GM19372 (cell line): ENCODE data around the gene RBM11.
A peak's percentile ranks its signal among the peaks of the same experiment; 100 is the strongest.
"Not testable (repeated sequence)": the region's sequence is repeated elsewhere in the genome, so short reads cannot be mapped to it uniquely, and the experiment has no call there.

Source experiments
- ATAC-seq: cut with Tn5 transposase; IDR thresholded peaks from one replicate; pipeline ENCODE4 v1.9.1; 2021; ENCODE audit warnings: mild to moderate bottlenecking, low read depth, moderate library complexity; ENCODE audit not compliant: unreplicated experiment

RBM11 gene

DNA sequence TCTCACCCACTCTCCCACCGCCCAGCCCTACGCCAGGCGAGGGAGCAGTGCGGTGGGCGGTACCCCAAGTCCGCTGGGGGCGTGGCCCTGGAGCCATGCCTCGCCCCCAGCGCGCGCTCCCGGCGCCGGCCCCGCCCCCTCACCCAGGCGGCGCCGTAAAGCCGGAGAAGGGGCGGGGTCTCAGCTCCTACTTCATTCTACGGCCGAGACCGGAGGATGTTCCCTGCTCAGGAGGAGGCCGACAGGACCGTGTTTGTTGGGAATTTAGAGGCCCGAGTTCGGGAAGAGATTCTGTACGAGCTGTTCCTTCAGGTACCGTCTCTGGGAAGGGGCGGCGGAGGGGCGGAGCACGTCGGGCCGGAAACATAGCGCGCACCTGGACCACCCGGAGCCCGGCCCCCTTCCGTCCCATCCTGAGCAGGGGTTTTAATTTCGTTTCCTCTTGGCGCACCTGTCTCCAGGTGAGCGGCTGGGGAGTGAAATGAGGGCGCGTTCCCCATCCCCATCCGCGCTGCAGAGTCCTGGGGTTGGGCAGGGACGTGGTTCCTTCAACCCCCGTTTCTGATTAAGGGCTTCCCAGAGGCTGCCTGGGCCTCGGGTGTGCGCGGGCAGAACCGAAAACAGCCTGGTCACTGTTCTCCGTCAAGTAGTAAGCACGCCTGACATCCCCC, at the start of gene RBM11:
Gene RBM11, plus strand, starts transcription at position 187 of the 671 bp plus-strand sequence. Its CDS starts 30 bp downstream, at position 217.
- peak; percentile 99 for ATAC-seq

DNA sequence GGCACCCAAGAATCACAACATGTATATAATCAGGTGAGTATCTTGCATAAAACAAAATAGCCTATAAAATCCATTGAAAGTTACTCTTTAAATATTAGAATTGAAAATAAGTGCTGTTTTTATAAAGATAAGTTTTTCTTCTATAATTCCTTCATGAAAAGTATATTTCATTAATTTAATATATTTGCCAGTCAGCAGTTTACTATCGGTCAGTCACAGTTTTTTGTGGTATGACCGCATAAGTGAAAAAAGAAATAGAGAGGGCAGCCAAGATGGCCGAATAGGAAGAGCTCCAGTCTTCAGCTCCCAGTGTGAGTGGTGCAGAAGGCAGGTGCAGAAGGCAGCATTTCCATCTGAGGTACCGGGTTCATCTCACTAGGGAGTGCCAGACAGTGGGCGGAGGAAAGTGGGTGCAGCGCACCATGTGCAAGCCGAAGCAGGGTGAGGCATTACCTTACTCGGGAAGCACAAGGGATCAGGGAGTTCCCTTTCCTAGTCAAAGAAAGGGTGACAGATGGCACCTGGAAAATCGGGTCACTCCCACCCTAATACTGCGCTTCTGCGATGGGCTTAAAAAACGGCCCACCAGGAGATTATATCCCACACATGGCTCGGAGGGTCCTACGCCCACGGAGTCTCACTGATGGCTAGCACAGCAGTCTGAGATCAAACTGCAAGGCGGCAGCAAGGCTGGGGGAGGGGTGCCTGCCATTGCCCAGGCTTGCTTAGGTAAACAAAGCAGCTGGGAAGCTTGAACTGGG, 49.3 kb upstream of the RBM11 start:
- not testable (repeated sequence) for ATAC-seq

DNA sequence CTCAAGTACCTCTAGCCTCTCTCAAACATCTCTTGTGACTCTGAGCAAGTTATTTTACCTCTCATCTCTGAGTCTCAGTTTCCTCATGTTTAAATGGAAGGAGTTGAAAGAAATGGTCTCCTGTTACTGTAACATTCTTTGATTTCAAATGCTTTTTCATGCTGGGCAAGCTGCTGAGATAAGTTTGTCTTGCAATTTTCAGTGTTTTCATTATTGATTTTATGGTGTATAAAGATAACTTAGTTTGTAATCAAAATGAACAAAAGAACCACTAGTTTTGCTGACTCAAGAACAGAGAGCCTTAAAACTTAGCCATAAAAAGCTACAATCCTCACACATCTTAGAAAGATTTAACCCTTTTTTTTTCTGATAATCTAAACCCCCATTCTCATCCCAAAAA, 9.7 kb upstream of the RBM11 start:
- ATAC-seq, result no peak

GRCh38 chr21:14210738-14211137, 5.2 kb upstream of the RBM11 start, which contains the start of gene LIPI:
LIPI (minus strand) TSS chr21:14210955; CDS start chr21:14210845, 110 bp downstream.
- ATAC-seq, result no peak

DNA sequence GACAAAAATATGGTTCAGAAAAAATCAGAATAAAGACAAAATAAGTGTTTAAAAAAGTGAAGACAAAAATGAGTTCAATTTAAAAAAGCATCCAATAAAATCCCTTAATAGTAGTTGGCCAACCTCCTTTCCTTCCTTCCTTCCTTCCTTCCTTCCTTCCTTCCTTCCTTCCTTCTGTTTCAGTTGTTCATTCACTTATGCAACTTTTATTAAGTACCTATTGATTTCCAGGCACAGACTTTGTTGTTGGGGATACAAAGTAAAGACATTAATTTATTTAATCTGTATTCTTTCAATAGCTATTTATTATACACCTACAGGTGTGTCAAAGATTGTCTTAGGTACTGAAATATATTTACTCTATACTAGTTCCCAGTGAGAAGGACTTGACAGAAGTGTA, 2.8 kb upstream of the RBM11 start:
- ATAC-seq, result no peak

DNA sequence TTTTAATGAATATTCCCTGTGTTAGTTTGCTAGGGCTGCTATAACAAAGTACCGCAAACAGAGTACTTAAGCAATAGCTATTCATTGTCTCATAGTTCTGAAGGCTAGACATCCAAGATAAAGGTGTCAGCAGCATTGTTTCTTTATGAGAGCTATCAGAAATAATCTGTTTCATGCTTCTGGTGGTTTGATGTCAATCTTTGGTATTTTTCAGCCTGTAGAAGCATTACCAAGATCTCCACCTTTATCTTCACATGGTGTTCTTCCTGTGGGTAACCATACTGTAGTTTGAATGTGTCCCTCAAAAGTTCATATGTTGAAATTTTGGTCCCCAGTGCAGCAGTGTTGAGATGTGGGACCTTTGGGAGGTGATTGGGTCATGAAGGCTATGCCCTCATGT, 7.4 kb downstream of the RBM11 start:
- ATAC-seq, result no peak

DNA sequence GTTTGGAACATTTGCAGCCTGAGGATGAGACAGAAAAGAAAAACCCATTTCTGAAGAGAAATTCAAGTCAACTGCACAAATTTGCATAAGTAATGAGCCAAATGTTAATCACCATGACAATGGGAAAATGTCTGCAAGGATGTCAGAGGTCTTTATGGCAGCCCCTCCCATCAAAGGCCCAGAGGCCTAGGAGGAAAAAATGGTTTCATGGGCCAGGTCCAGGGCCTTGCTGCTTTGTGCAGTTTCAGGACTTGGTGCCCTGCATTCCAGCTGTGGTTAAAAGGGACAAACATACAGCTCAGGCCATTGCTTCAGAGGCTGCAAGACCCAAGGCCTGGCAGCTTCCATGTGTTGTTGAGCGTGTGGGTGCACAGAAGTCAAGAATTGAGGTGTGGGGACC, 13.4 kb downstream of the RBM11 start:
- no peak for ATAC-seq

GRCh38 chr21:14235101-14235500, 19.1 kb downstream of the RBM11 start:
- no peak for ATAC-seq

DNA sequence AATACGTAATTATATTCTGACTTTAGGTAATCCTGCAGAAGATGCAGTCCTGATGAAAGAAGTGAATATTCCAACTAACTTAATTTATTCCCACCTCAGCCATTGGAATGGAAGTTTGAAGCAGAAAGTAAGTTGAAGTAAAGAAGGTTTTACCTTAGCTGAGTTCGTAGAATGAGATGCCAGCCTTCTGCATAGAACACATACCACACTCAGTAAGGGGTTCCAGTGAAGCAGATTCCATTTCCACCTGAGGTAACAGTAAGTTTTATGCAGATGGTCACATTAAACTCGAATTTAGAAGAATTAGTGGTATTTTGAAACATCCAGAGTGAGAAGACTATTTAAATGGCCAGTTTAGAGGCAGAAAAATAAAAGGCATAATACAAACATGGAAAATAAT, 20.2 kb downstream of the RBM11 start:
- ATAC-seq, result no peak

GRCh38 chr21:14239281-14239680, 23.3 kb downstream of the RBM11 start:
- no peak for ATAC-seq

DNA sequence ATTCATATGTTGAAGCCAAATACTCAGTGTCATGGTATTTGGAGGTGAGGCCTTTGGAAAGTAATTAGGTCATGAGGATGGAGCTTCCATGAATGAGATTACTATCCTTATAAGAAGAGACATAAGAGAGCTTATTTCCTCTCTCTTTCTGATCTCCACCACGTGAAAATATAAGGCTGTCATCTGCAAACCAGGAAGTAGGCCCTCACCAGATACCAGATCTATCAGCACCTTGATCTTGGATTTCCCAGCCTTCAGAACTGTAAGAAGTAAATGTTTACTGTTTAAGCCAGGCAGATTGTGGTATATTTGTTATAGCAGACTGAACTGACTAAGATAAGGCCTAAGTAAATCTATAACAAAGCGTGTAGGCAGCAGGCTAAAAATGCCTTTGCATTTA, 25.3 kb downstream of the RBM11 start:
- no peak for ATAC-seq

DNA sequence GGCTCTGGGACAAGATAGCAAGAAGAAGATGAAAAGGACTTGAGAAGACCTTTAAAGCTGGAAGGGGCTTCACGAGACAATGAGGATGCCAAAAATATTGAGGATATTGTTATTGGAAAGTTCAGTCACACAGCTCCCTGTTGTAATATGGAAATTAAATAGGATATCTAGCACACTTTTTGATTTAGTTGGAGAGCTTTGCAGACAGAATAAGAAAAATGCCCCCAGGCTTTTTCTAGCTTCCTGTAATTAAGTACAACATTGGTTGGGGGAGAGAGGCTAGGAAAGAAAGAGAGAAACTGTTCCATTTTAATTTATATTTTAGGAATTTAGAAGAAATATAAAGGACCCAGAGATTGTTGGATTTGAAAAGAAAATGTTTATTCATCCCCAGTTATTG, 27.5 kb downstream of the RBM11 start:
- no peak for ATAC-seq

GRCh38 chr21:14243874-14244273, 27.9 kb downstream of the RBM11 start:
- no peak for ATAC-seq

DNA sequence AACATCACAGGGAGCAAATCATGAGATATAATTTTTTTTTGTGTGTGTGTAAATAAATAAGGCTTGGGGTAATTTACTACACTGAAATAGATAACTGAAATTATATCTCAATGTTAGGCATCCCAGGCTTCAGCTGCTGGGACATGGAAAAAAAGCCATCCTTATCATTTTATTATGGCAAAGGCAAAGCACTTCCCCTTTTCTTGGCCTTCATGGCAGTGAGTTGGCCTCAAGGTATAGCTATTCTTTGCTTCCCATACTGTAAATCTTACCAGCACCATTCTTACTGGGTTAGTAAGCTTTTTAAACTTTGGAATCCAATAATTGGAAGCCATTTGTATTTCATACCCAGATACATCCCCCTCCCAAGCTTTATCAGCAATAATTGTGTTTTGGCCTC, 29.0 kb downstream of the RBM11 start:
- ATAC-seq, result no peak

DNA sequence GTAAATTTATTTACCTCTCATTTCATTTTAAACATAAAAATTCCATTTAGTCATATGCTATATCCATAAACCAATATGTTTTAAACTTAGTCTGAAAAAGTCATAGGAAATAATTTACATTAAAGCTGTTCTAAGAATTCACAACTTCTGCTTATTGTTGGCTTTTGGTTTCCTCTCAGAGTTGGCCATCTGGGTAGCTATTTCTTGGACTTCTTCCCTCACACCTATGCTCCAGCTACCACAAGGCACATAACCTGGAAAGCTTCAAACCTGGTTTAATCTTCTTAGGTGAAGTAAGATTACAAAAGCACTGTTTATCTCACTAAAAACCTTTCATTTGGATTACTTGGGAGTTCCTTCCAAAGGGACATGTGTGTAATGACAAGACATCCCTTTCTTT, 29.8 kb downstream of the RBM11 start:
- no peak for ATAC-seq

DNA sequence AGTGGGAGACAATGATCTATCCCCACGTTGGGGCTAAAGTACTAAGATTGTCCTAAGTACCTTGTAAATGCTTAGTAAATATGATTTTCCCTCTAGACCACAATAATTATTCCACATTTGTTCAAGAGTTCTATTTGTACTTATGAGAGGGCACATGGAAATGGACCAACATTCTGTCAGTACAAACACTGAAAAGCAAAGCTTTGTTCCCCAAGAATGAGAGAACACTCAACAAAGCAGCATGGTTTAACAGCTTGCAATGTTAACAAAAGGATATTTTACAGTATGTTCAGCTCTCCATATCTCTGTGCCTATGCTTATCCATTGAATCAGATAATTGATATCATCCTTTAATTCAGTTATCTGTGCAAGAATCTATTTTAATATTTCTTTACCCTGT, 35.4 kb downstream of the RBM11 start:
- ATAC-seq, result no peak

- no peak for ATAC-seq
These were observed 43.8 kb downstream of the RBM11 start for GRCh38 chr21:14259747-14260146.

DNA sequence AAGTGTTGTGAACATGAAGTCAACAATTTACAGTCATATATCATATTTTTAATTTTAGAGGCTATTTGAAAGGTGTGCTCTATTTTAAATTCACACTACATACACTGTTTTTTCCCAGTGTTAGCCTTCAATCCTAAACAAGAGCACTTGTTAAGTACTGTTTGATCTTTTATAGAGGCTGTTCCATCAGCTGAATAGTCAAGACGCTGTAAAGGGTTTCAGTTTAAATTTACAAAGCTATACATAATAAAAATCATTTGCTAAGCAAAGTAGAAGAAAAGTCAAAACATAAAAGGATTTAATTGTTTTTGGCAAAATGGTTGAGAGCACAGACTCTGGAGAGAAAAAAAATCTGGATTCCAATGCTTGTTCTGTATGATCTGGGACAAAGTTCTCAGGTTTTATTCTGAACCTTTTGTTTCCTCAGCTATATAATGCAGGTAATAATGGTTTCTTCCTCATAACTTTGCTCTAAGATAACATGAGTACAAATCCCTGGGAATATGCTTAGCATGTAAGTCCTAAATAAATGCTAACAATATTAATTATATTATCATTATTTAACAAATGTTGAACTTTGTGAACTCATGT, 44.3 kb downstream of the RBM11 start:
- ATAC-seq, result no peak

- ATAC-seq, result no peak
These were observed 46.1 kb downstream of the RBM11 start for GRCh38 chr21:14262039-14262438.

DNA sequence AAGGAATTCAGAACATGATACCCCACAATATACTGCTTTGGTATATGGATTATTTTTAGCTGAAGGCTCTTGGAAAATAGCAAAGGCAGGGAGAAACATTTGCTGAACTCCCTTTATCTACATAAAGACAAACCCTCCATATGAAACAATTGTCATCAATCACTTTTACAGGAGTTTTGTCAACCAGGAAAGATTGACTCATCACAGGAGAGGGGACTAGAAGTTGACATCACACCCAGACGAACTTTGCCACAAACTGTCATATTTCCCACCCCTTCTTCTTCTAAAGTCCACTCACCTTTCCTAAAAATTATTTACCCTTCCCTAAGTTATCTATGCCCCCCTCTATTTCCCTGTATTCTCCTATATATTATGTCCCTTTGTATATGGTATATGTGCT, 47.9 kb downstream of the RBM11 start:
- ATAC-seq, result no peak

DNA sequence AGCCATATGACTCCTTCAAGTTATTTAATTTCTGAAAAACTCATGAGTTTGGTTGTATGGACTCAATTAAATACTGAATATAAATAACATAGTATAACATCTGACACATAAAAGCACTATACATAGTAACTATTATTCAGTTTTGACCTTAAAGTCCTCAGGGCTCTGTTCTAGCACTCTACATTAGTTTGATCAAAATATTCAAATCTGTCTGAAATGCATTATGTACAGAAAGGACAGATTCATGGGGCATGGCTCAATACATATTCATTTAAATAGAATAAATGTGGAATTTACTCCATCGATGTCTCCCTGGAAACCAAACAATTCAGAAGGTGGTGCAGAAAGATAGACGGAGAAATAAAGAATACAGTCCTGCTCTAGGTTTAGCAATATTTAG, 49.1 kb downstream of the RBM11 start:
- ATAC-seq, result no peak

GRCh38 chr21:14267076-14267475, 51.1 kb downstream of the RBM11 start:
- ATAC-seq, result no peak
